IMR-90 (cell line): ENCODE measurements around the gene NPHP4.

Source experiments
- CTCF ChIP-seq: conservative IDR thresholded peaks from 2 replicates; pipeline ENCODE4 v1.5.1; 2012; ENCODE audit warnings: mild to moderate bottlenecking, low read depth, low read length, improper control_type of control experiment
- MAZ ChIP-seq: IDR thresholded peaks from 2 replicates; pipeline ENCODE4 v1.6.1; 2012; ENCODE audit warnings: low read depth, mild to moderate bottlenecking, low read length, improper control_type of control experiment, moderate library complexity, borderline replicate concordance
- MXI1 ChIP-seq: IDR thresholded peaks from 2 replicates; pipeline ENCODE4 v1.6.1; 2012; ENCODE audit warnings: low read depth, mild to moderate bottlenecking, low read length, moderate library complexity, borderline replicate concordance
- POLR2A ChIP-seq: IDR thresholded peaks from 2 replicates; pipeline ENCODE4 v1.6.1; 2012; ENCODE audit warnings: mild to moderate bottlenecking, low read depth, low read length
- RCOR1 ChIP-seq: IDR thresholded peaks from 2 replicates; pipeline ENCODE4 v1.6.1; 2012; ENCODE audit warnings: mild to moderate bottlenecking, low read length, improper control_type of control experiment; ENCODE audit not compliant: insufficient replicate concordance
- SMC3 ChIP-seq: fragments of 150-350 bp; IDR thresholded peaks from 2 replicates; pipeline ENCODE4 v1.6.1; 2016; ENCODE audit warnings: low read depth, mild to moderate bottlenecking, antibody characterized with exemption, low read length, moderate library complexity
- USF2 ChIP-seq: fragments of 150-350 bp; IDR thresholded peaks from 2 replicates; pipeline ENCODE4 v1.6.1; 2017; ENCODE audit warnings: mild to moderate bottlenecking, antibody characterized with exemption, low read length, low read depth

- TF ChIP-seq POLR2A (no peak), CTCF (no peak), USF2 (no peak), RCOR1 (no peak), SMC3 (no peak), MXI1 (no peak), MAZ (no peak)
Measured at GRCh38 chr1:5865774-5866173, 126.5 kb downstream of the NPHP4 start.
